ENCODE results near the gene UNC45A.

UNC45A gene

DNA sequence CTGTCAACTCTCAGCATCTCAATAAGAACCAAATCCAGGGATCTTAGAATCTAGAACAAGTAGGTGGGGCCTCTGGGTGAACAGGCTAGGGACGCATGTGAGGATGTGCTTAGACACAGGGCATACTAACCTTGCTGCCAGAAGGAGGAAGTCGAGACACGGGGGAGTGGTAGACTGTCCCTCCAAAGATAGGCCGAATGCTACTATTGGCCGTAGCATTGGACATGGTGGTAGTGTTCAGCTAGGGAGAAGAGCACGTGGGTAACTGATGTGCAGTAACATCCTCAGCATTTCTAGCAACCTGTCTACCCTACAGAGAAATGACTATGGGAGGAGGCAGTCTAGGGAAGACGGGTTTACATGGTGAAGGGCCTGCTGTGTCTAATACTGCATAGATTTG is 35.2 kb downstream of the UNC45A start:
- Histone ChIP-seq H3K4me1 (no peaks in the 10 kb centered on the region), H3K4me3 (no peak overlapping the region), H3K9me3 (no peaks in the 10 kb centered on the region), H3K27me3 (no peaks in the 10 kb centered on the region), H3K36me3 (peaks cover 7 to 58% (median 23%) of the 10 kb centered on the region in 3 donors), H3K27ac (no peak overlapping the region)
- no peak for DNase-seq
- intact Hi-C loops (cut with DNase I; ENCODE audit: low total_unique reads): no loop called here
- TF ChIP-seq, protein P1, sequence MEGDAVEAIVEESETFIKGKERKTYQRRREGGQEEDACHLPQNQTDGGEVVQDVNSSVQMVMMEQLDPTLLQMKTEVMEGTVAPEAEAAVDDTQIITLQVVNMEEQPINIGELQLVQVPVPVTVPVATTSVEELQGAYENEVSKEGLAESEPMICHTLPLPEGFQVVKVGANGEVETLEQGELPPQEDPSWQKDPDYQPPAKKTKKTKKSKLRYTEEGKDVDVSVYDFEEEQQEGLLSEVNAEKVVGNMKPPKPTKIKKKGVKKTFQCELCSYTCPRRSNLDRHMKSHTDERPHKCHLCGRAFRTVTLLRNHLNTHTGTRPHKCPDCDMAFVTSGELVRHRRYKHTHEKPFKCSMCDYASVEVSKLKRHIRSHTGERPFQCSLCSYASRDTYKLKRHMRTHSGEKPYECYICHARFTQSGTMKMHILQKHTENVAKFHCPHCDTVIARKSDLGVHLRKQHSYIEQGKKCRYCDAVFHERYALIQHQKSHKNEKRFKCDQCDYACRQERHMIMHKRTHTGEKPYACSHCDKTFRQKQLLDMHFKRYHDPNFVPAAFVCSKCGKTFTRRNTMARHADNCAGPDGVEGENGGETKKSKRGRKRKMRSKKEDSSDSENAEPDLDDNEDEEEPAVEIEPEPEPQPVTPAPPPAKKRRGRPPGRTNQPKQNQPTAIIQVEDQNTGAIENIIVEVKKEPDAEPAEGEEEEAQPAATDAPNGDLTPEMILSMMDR (IDR thresholded peaks at IDR 0.05): no peak

DNA sequence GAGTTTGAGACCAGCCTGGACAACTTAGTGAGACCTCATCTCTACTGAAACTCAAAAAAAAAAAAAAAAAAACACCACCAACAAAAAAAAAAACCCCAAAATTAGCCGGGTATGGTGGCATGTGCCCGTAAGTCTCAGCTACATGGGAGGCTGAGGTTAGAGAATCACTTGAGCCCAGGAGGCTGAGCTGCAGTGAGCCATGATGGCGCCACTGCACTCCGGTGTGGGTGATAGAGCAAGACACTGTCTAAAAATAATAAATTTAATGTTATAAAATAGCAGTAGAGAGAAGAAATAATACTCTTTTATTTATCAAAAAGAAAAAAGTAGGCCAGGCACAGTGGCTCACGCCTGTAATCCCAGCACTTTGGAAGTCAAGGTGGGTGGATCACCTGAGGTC is 37.0 kb downstream of the UNC45A start:
- Histone ChIP-seq H3K27ac (no peak overlapping the region), H3K27me3 (no peaks in the 10 kb centered on the region), H3K4me3 (no peak overlapping the region), H3K36me3 (peaks cover 0 to 40% (median 10%) of the 10 kb centered on the region in 3 donors), H3K9me3 (no peaks in the 10 kb centered on the region), H3K4me1 (no peaks in the 10 kb centered on the region)
- DNase-seq: no peak
- intact Hi-C loops (cut with DNase I; ENCODE audit: low total_unique reads): no loop called here
- TF ChIP-seq, protein P1 (IDR thresholded peaks at IDR 0.05): no peak

DNA sequence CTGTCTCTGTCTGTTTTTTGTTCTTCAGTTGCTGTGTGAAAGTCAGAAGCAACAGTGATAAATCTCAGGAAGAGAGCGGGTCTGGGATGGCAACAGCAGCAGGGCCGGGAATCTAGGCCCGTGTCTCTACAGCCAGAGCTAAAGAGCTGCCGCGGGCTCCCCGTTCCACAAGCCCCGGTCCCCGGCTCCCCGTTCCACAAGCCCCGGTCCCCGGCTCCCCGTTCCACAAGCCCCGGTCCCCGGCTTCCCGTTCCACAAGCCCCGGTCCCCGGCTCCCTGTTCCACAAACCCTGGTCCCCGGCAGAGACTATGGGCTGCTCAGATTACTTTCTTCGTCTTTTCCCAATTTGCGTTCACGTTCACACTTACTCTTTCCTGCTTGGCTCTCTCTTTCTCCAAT is 39.1 kb downstream of the UNC45A start:
- DNase-seq: no peak
- TF ChIP-seq, protein P1 (IDR thresholded peaks at IDR 0.05): no peak
- H3K4me1 ChIP-seq: no peaks in the 10 kb centered on the region
- no peak overlapping the region for H3K4me3 ChIP-seq
- intact Hi-C loops (cut with DNase I; ENCODE audit: low total_unique reads): no loop called here
- H3K27me3 ChIP-seq: no peaks in the 10 kb centered on the region
- H3K27ac ChIP-seq: no peak overlapping the region
- no peaks in the 10 kb centered on the region for H3K9me3 ChIP-seq
- H3K36me3 ChIP-seq: peaks cover 0 to 19% (median 0%) of the 10 kb centered on the region in 3 donors

DNA sequence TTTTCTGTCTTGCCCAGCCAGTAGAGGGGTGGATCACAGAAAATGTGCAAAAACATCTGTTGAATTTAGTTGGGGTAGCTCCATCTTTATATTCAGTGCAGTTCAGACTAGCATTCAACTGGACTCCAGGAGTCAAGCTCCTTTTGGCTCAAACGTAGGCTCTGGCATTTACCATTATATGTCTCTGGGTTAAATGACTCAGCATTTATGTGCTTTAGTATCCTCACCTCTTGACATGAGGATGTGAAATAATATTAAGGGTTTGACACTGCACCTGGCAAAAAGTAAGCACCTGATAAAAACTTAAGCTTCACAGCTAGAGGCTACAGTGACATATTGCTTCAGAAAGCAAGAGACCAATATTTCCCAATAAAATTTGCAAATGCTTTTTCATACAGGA is 44.5 kb downstream of the UNC45A start:
- H3K4me1 ChIP-seq: no peaks in the 10 kb centered on the region
- no peaks in the 10 kb centered on the region for H3K9me3 ChIP-seq
- TF ChIP-seq, protein P1 (IDR thresholded peaks at IDR 0.05): no peak
- peaks cover 0 to 22% (median 0%) of the 10 kb centered on the region in 3 donors for H3K36me3 ChIP-seq
- H3K4me3 ChIP-seq: no peak overlapping the region
- DNase-seq: no peak
- no peak overlapping the region for H3K27ac ChIP-seq
- intact Hi-C loops (cut with DNase I; ENCODE audit: low total_unique reads): no loop called here
- H3K27me3 ChIP-seq: no peaks in the 10 kb centered on the region

DNA sequence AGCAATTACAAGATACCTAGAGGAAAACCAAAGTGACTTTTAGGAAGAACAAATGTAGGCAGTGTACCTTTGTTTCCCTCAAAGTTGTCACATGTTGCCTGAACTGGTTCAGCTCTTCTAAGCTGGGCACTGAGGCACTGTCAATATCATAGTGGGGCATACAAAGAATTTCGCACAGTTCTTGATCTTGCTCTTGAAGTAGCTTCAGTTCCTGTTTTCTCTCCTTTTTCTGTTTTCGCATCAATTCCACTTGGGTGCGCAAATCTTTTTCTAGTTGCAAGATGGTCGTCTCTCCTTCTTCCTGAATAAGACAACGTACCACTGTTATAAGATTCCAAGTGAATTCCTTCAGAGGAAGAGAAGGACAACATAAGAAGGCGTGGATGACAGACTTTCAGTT is 46.6 kb downstream of the UNC45A start:
- no peaks in the 10 kb centered on the region for H3K27me3 ChIP-seq
- peaks cover 0 to 17% (median 0%) of the 10 kb centered on the region in 3 donors for H3K36me3 ChIP-seq
- intact Hi-C loops (cut with DNase I; ENCODE audit: low total_unique reads): no loop called here
- TF ChIP-seq, protein P1 (IDR thresholded peaks at IDR 0.05): no peak
- DNase-seq: no peak
- no peaks in the 10 kb centered on the region for H3K4me1 ChIP-seq
- no peak overlapping the region for H3K27ac ChIP-seq
- no peak overlapping the region for H3K4me3 ChIP-seq
- no peaks in the 10 kb centered on the region for H3K9me3 ChIP-seq

DNA sequence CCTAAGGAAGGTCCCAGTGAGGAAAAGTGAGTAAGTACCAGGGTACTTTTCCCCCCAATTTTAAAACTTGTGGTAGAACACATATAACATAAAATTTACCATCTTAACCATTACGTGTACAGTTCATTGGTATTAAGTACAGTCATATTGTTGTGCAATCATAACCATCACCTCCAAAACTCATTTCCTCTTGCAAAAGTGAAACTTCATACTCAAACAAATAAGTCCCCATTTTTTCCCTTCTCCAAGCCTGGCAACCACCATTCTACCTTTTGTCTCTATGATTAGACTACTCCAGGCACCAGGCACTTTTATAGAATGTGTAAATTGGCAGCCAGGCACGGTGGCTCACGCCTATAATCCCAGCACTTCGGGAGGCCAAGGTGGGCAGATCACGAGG is 47.0 kb downstream of the UNC45A start:
- Histone ChIP-seq H3K27ac (no peak overlapping the region), H3K36me3 (peaks cover 0 to 17% (median 0%) of the 10 kb centered on the region in 3 donors), H3K4me3 (no peak overlapping the region), H3K4me1 (no peaks in the 10 kb centered on the region), H3K27me3 (no peaks in the 10 kb centered on the region), H3K9me3 (no peaks in the 10 kb centered on the region)
- TF ChIP-seq, protein P1 (IDR thresholded peaks at IDR 0.05): no peak
- intact Hi-C loops (cut with DNase I; ENCODE audit: low total_unique reads): no loop called here
- DNase-seq: no peak

Data from tibial artery (tissue), 4 donors.